Gastroesophageal sphincter (tissue), 3 donors: ENCODE measurements around the gene NCKAP5L.

Source experiments
- CTCF ChIP-seq, 4 experiments: fragments of 200-600 bp in 2 of 4; fragments of 450-650 bp in 2 of 4; sonication (generic) in 1 of 4; IDR thresholded peaks; one replicate each; pipeline ENCODE4 v1.5.1; 2017 to 2019; ENCODE audit warnings: antibody characterized with exemption in 4 of 4, mild to moderate bottlenecking in 2 of 4, moderate library complexity in 2 of 4
- EP300 ChIP-seq: sonication (generic); formaldehyde crosslinking; IDR thresholded peaks from one replicate; pipeline ENCODE4 v1.6.1; 2017; ENCODE audit warnings: antibody characterized with exemption, mild to moderate bottlenecking
- POLR2A ChIP-seq, 2 donors: fragments of 450-650 bp; IDR thresholded peaks; one replicate each; pipeline ENCODE4 v1.6.1; 2017; ENCODE audit warnings: antibody characterized with exemption in 2 of 2, mild to moderate bottlenecking in 2 of 2, moderate library complexity in 1 of 2

GRCh38 chr12:49825360-49825970 is 2.7 kb downstream of the NCKAP5L start:
- TF ChIP-seq POLR2A (IDR thresholded peaks at IDR 0.05) (no peak), CTCF (IDR thresholded peaks at IDR 0.05) (no peak), EP300 (no peak)
